Omental fat pad (tissue), 4 donors: ENCODE results near the gene CCDC187. TPM values are rescaled to one million over a fixed set of nuclear protein-coding genes. Genes with fewer than 3 reads are reported as not detected.
"Not testable (repeated sequence)": the region's sequence is repeated elsewhere in the genome, so short reads cannot be mapped to it uniquely, and the experiment has no call there.

Experiments
- ATAC-seq: fragments of 150-250 bp; one replicate; pipeline ENCODE4 v1.9.1; 2016; ENCODE audit warnings: mild to moderate bottlenecking, moderate library complexity; ENCODE audit not compliant: low FRiP score
- DNase-seq: peaks from one replicate; pipeline ENCODE4 v3.0.0-alpha.2; 2019; ENCODE audit warnings: low spot score
- CTCF ChIP-seq, 3 donors: fragments of 450-650 bp; IDR thresholded peaks; one replicate each; pipeline ENCODE4 v1.5.1; 2016 to 2017; ENCODE audit warnings: antibody characterized with exemption in 3 of 3, mild to moderate bottlenecking in 3 of 3, moderate library complexity in 2 of 3
- total RNA-seq, 4 donors: library from RNA; depleted of rRNA; stranded (reverse); fragments of >200 nt; gene quantifications; one replicate each; pipeline ENCODE4 v1.1.0, GENCODE V29; 2016

Gene CCDC187
- total RNA-seq, 4 donors from 2014 or later = not detected

GRCh38 chr9:136241542-136241941, 62.4 kb downstream of the CCDC187 start:
- TF ChIP-seq CTCF (IDR thresholded peaks at IDR 0.05) = no peak
- no peak for ATAC-seq
- DNase-seq = no peak

GRCh38 chr9:136240941-136241340, 63.0 kb downstream of the CCDC187 start:
- ATAC-seq (no peak), DNase-seq (no peak)
- TF ChIP-seq CTCF (IDR thresholded peaks at IDR 0.05) = no peak

- ATAC-seq = no peak
- DNase-seq = no peak
- no peak for TF ChIP-seq CTCF (IDR thresholded peaks at IDR 0.05)
Measured at GRCh38 chr9:136239983-136240330, 63.9 kb downstream of the CCDC187 start.

- no peak for TF ChIP-seq CTCF (IDR thresholded peaks at IDR 0.05)
- ATAC-seq (no peak), DNase-seq (no peak)
Measured at GRCh38 chr9:136239135-136239982, 64.5 kb downstream of the CCDC187 start.

- DNase-seq = no peak
Measured at GRCh38 chr9:136238342-136238732, 65.6 kb downstream of the CCDC187 start.

GRCh38 chr9:136237486-136238341, 66.2 kb downstream of the CCDC187 start:
- DNase-seq (no peak), ATAC-seq (no peak)
- no peak for TF ChIP-seq CTCF (IDR thresholded peaks at IDR 0.05)

More at GRCh38 chr9:136238342-136238732, 65.6 kb downstream of the CCDC187 start:
- TF ChIP-seq CTCF (IDR thresholded peaks at IDR 0.05) = no peak
- no peak for ATAC-seq

- not testable (repeated sequence) for DNase-seq, ATAC-seq
Measured at GRCh38 chr9:136236471-136237410, 67.2 kb downstream of the CCDC187 start.
